ENCODE data around the gene EFCAB6. TPM values are rescaled to one million over a fixed set of nuclear protein-coding genes. Genes with fewer than 3 reads are reported as not detected.

Gene EFCAB6
- total RNA-seq, 6 donors from 2014 or later = 2.4 to 94.3 (median 6.6) TPM

- peaks cover 0 to 9% (median 2%) of the 10 kb centered on the region in 4 donors for H3K9me3 ChIP-seq
- DNase-seq (no peak), ATAC-seq (ENCODE audit: low FRiP score in 2 of 2) (no peak)
- H3K4me3 ChIP-seq = no peak overlapping the region
- no peak for TF ChIP-seq POLR2A (IDR thresholded peaks at IDR 0.05)
- TF ChIP-seq EP300 (IDR thresholded peaks at IDR 0.05) = no peak
- TF ChIP-seq, protein P1, sequence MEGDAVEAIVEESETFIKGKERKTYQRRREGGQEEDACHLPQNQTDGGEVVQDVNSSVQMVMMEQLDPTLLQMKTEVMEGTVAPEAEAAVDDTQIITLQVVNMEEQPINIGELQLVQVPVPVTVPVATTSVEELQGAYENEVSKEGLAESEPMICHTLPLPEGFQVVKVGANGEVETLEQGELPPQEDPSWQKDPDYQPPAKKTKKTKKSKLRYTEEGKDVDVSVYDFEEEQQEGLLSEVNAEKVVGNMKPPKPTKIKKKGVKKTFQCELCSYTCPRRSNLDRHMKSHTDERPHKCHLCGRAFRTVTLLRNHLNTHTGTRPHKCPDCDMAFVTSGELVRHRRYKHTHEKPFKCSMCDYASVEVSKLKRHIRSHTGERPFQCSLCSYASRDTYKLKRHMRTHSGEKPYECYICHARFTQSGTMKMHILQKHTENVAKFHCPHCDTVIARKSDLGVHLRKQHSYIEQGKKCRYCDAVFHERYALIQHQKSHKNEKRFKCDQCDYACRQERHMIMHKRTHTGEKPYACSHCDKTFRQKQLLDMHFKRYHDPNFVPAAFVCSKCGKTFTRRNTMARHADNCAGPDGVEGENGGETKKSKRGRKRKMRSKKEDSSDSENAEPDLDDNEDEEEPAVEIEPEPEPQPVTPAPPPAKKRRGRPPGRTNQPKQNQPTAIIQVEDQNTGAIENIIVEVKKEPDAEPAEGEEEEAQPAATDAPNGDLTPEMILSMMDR (IDR thresholded peaks at IDR 0.05) = no peak
- TF ChIP-seq POLR2AphosphoS5 (IDR thresholded peaks at IDR 0.05) = no peak
- 90 to 100% methylated on average over 1 of the region's 1 CpG for WGBS, 2 donors
- H3K36me3 ChIP-seq = no peaks in the 10 kb centered on the region
- no peaks in the 10 kb centered on the region for H3K4me1 ChIP-seq
- no peak overlapping the region for H3K27ac ChIP-seq
- H3K27me3 ChIP-seq = no peaks in the 10 kb centered on the region
Measured at GRCh38 chr22:43698403-43698802, 113.7 kb downstream of the EFCAB6 start.

GRCh38 chr22:43697894-43698293 is 114.2 kb downstream of the EFCAB6 start:
- Histone ChIP-seq H3K9me3 (peaks cover 0 to 4% (median 0%) of the 10 kb centered on the region in 4 donors), H3K27ac (no peak overlapping the region), H3K27me3 (no peaks in the 10 kb centered on the region), H3K4me1 (no peaks in the 10 kb centered on the region), H3K36me3 (no peaks in the 10 kb centered on the region), H3K4me3 (no peak overlapping the region)
- WGBS, 2 donors = 82 to 86% methylated on average over 3 of the region's 3 CpGs
- ATAC-seq (ENCODE audit: low FRiP score in 2 of 2) = no peak
- no peak for DNase-seq
- TF ChIP-seq POLR2AphosphoS5 (IDR thresholded peaks at IDR 0.05) = no peak
- TF ChIP-seq, protein P1 (IDR thresholded peaks at IDR 0.05) = no peak
- TF ChIP-seq POLR2A (IDR thresholded peaks at IDR 0.05) = no peak

GRCh38 chr22:43693249-43693648 is 118.9 kb downstream of the EFCAB6 start:
- WGBS, 2 donors = 92 to 96% methylated on average over 2 of the region's 2 CpGs
- no peak for TF ChIP-seq EP300 (IDR thresholded peaks at IDR 0.05)
- TF ChIP-seq POLR2A (IDR thresholded peaks at IDR 0.05) = no peak
- no peak for TF ChIP-seq POLR2AphosphoS5 (IDR thresholded peaks at IDR 0.05)
- TF ChIP-seq, protein P1 (IDR thresholded peaks at IDR 0.05) = no peak

GRCh38 chr22:43689356-43689755 is 122.7 kb downstream of the EFCAB6 start:
- WGBS, 2 donors = 78 to 90% methylated on average over 6 of the region's 6 CpGs
- no peak for DNase-seq
- Histone ChIP-seq H3K27me3 (no peaks in the 10 kb centered on the region), H3K27ac (no peak overlapping the region), H3K4me1 (no peaks in the 10 kb centered on the region), H3K9me3 (peaks cover 0 to 2% (median 0%) of the 10 kb centered on the region in 4 donors), H3K4me3 (no peak overlapping the region), H3K36me3 (no peaks in the 10 kb centered on the region)
- TF ChIP-seq, protein P1 (IDR thresholded peaks at IDR 0.05) = no peak
- TF ChIP-seq POLR2A (IDR thresholded peaks at IDR 0.05) (no peak), EP300 (IDR thresholded peaks at IDR 0.05) (no peak), POLR2AphosphoS5 (IDR thresholded peaks at IDR 0.05) (no peak)
- no peak for ATAC-seq (ENCODE audit: low FRiP score in 2 of 2)

More at GRCh38 chr22:43693249-43693648, 118.9 kb downstream of the EFCAB6 start:
- no peaks in the 10 kb centered on the region for H3K27me3 ChIP-seq
- H3K36me3 ChIP-seq = no peaks in the 10 kb centered on the region
- no peak for ATAC-seq (ENCODE audit: low FRiP score in 2 of 2)
- no peak overlapping the region for H3K27ac ChIP-seq
- no peaks in the 10 kb centered on the region for H3K4me1 ChIP-seq
- peaks cover 0 to 2% (median 0%) of the 10 kb centered on the region in 4 donors for H3K9me3 ChIP-seq
- no peak for DNase-seq
- no peak overlapping the region for H3K4me3 ChIP-seq

- no peak for DNase-seq
- no peaks in the 10 kb centered on the region for H3K4me1 ChIP-seq
- TF ChIP-seq EP300 (IDR thresholded peaks at IDR 0.05) (no peak), POLR2AphosphoS5 (IDR thresholded peaks at IDR 0.05) (no peak), POLR2A (IDR thresholded peaks at IDR 0.05) (no peak)
- no peak overlapping the region for H3K4me3 ChIP-seq
- WGBS, 2 donors = 85 to 88% methylated on average over 5 to 6 of the region's 6 CpGs
- no peak for ATAC-seq (ENCODE audit: low FRiP score in 2 of 2)
- no peaks in the 10 kb centered on the region for H3K9me3 ChIP-seq
- H3K27ac ChIP-seq = no peak overlapping the region
- H3K36me3 ChIP-seq = no peaks in the 10 kb centered on the region
- no peaks in the 10 kb centered on the region for H3K27me3 ChIP-seq
Measured at GRCh38 chr22:43682851-43683250, 129.3 kb downstream of the EFCAB6 start.
